ENCODE measurements around the gene SCAANT1. TPM values are rescaled to one million over a fixed set of nuclear protein-coding genes. Genes with fewer than 3 reads are reported as not detected.
A peak's percentile ranks its signal among the peaks of the same experiment; 100 is the strongest.

SCAANT1 gene
- total and polyA plus RNA-seq, 8 donors = not detected

DNA sequence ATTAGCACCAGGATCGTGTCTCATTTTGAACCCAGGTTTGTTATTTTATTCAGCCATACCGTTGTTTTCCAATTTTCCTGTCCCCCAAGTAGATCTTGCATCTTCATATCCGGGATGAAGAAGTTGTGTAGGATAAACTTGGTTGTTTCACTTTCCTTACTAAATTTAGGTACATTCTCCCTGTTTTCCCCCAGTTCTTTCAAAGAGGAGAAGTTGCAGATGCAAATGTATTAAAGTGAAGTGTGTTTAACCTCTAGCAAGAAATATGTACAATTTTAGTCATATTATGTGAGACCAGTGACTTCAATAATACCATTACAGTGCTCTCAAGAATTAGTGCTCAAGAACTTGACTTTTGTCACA lies 47.2 kb downstream of the SCAANT1 start:
- 1 to 5% (median 2%) methylated on average over 3 of the region's 3 CpGs for WGBS, 5 donors
- no peak for DNase-seq
- Histone ChIP-seq H3K4me3 (peak overlapping the region; percentile 81 to 98 (median 94)), H3K9me3 (no peaks in the 10 kb centered on the region), H3K27me3 (no peaks in the 10 kb centered on the region), H3K36me3 (peaks cover 0 to 5% (median 0%) of the 10 kb centered on the region in 4 donors), H3K27ac (peak overlapping the region in 4 of 5 donors; percentile 88 to 99 (median 93)), H3K4me1 (peaks cover 7 to 44% (median 29%) of the 10 kb centered on the region in 4 donors)
- intact Hi-C loops (cut with DNase I; ENCODE audit: low total_unique reads) = no loop called here
- no peak for TF ChIP-seq POLR2A (IDR thresholded peaks at IDR 0.05)
- no peak for TF ChIP-seq POLR2AphosphoS5 (IDR thresholded peaks at IDR 0.05)
- TF ChIP-seq, protein P1, sequence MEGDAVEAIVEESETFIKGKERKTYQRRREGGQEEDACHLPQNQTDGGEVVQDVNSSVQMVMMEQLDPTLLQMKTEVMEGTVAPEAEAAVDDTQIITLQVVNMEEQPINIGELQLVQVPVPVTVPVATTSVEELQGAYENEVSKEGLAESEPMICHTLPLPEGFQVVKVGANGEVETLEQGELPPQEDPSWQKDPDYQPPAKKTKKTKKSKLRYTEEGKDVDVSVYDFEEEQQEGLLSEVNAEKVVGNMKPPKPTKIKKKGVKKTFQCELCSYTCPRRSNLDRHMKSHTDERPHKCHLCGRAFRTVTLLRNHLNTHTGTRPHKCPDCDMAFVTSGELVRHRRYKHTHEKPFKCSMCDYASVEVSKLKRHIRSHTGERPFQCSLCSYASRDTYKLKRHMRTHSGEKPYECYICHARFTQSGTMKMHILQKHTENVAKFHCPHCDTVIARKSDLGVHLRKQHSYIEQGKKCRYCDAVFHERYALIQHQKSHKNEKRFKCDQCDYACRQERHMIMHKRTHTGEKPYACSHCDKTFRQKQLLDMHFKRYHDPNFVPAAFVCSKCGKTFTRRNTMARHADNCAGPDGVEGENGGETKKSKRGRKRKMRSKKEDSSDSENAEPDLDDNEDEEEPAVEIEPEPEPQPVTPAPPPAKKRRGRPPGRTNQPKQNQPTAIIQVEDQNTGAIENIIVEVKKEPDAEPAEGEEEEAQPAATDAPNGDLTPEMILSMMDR (IDR thresholded peaks at IDR 0.05) = no peak
- TF ChIP-seq EP300 (IDR thresholded peaks at IDR 0.05) = no peak

GRCh38 chr3:63864008-63864964 lies 47.9 kb downstream of the SCAANT1 start:
- WGBS, 5 donors = 0 to 1% (median 0%) methylated on average over 18 to 93 of the region's 93 CpGs
- peaks cover 7 to 45% (median 29%) of the 10 kb centered on the region in 4 donors for H3K4me1 ChIP-seq
- peaks cover 0 to 5% (median 0%) of the 10 kb centered on the region in 4 donors for H3K36me3 ChIP-seq
- H3K4me3 ChIP-seq = peak overlapping the region; percentile 81 to 98 (median 94)
- H3K9me3 ChIP-seq = no peaks in the 10 kb centered on the region
- intact Hi-C loops (cut with DNase I; ENCODE audit: low total_unique reads) = no loop called here
- TF ChIP-seq, protein P1 (IDR thresholded peaks at IDR 0.05) = no peak
- TF ChIP-seq POLR2AphosphoS5 (IDR thresholded peaks at IDR 0.05) (no peak), POLR2A (IDR thresholded peaks at IDR 0.05) (no peak), EP300 (IDR thresholded peaks at IDR 0.05) (no peak)
- H3K27ac ChIP-seq = peak overlapping the region; percentile 88 to 99 (median 93)
- peak; percentile 56 to 77 for DNase-seq
- H3K27me3 ChIP-seq = no peaks in the 10 kb centered on the region

DNA sequence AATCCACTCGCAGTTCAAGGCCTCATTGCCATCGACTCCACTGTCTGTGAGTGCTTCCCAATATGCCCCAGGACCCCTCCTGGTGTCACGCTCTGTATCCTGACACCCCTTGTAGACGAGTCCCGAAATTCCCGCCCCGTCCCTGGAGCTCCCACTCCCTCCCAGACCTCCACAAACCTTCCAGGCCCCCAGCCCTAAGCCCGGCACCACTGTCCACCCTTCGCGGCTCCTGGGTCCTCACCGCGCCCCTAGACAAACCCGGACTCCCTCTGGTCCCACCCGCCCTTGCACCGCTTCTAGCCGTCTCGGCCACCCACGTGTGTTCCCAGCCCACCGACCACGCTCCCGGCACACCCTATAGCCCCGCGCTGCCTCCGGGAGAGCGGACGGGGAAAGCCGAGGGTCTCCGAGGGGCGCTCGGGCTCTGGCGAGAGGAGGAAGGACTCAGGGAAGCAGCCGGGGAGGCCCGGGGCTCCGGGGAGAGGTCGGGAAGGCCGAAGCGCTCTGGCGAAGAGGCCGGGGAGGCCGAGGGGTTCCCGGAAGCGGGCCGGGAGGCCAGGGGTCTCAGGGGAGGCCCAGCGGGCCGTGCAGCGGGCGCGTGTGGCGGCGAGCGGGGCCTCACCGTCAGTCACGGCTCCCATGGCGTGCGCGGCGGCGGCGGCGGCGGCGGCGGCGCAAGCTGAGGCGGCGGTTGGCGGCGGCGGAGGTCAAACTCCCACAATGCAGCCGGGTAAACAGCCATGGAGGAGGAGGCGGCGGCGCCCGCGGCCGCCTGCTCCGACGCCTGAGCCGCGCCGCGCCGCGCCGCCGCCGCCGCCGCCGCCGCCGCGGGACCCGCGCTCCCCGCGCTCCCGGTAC lies 48.8 kb downstream of the SCAANT1 start, which contains the start of the genes ATXN7 and THOC7:
TSS of gene ATXN7 (plus strand) at position 718 of the 858 bp plus-strand sequence. CDS start 48,732 bp downstream, outside the sequence.
TSS of gene THOC7 (minus strand) at position 656 of the 858 bp plus-strand sequence. CDS start at position 641, 15 bp downstream.
- Histone ChIP-seq H3K27ac (peak within 1 kb of the TSS; percentile 88 to 99 (median 93)), H3K4me3 (peak within 1 kb of the TSS; percentile 81 to 98 (median 94)), H3K36me3 (peaks cover 0 to 5% (median 0%) of the 10 kb centered on the region in 4 donors), H3K4me1 (peaks cover 7 to 54% (median 33%) of the 10 kb centered on the region in 4 donors), H3K9me3 (no peaks in the 10 kb centered on the region), H3K27me3 (no peaks in the 10 kb centered on the region)
- 0 to 1% (median 1%) methylated on average over 31 to 90 of the region's 98 CpGs for WGBS, 5 donors
- TF ChIP-seq, protein P1 (IDR thresholded peaks at IDR 0.05) = no peak
- TF ChIP-seq POLR2AphosphoS5 (IDR thresholded peaks at IDR 0.05) = peak in 1 of 3 donors; percentile 34
- peak; percentile 79 to 90 for DNase-seq
- intact Hi-C loops (cut with DNase I; ENCODE audit: low total_unique reads) = no loop called here

DNA sequence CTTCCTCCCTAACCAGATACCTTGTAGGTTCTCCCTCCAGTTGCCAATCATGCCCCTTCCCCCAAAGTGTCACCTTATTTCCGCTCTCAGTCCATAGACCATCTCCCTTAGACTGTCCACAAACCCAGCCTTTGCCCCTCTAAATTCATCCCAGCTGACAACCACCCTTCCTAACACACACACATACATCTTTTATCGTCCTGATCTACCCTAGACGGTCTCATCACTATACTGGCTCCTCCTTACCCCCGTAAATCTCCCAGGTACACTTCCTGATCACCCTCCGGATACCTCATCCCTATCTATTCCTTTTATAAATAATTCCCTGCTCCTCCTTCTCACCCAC lies 49.4 kb downstream of the SCAANT1 start:
- intact Hi-C loops (cut with DNase I; ENCODE audit: low total_unique reads) = no loop called here
- 16 to 25% (median 18%) methylated on average over 5 of the region's 5 CpGs for WGBS, 5 donors
- TF ChIP-seq POLR2A (IDR thresholded peaks at IDR 0.05) (no peak), EP300 (IDR thresholded peaks at IDR 0.05) (no peak), POLR2AphosphoS5 (IDR thresholded peaks at IDR 0.05) (no peak)

More for the DNA sequence above, 49.4 kb downstream of the SCAANT1 start:
- Histone ChIP-seq H3K4me3 (peak overlapping the region; percentile 81 to 98 (median 90)), H3K27ac (peak overlapping the region; percentile 82 to 99 (median 88)), H3K36me3 (peaks cover 0 to 5% (median 0%) of the 10 kb centered on the region in 4 donors), H3K27me3 (no peaks in the 10 kb centered on the region), H3K9me3 (no peaks in the 10 kb centered on the region), H3K4me1 (peaks cover 7 to 54% (median 33%) of the 10 kb centered on the region in 4 donors)
- DNase-seq = peak in 1 of 2 donors; percentile 11

Small RNA genes within 50 kb of the gene (small RNA-seq; reads per million reads assigned to genes)
- 0 reads per million in 4 donors for gene SCAANT1

Other genes with a start within 250 kb of the SCAANT1 start
- not detected for gene C3orf49, start 93.1 kb downstream of the SCAANT1 start, total RNA-seq
- not detected for gene C3orf49, start 93.1 kb downstream of the SCAANT1 start, polyA plus RNA-seq
- gene THOC7, start 48.6 kb downstream of the SCAANT1 start, total RNA-seq = 100 to 1,000 TPM in 1 of 5 donors, 10 to 100 TPM in 4; 27.8 to 189 (median 49.6) TPM
- gene THOC7, start 48.6 kb downstream of the SCAANT1 start, polyA plus RNA-seq = 100 to 1,000 TPM in 2 of 3 donors, 10 to 100 TPM in 1; 88.9 to 115 (median 113) TPM
- gene ATXN7, start 48.5 kb downstream of the SCAANT1 start, total RNA-seq = 100 to 1,000 TPM in 1 of 5 donors, 10 to 100 TPM in 4; 27.2 to 333 (median 50.9) TPM
- gene ATXN7, start 48.5 kb downstream of the SCAANT1 start, polyA plus RNA-seq = 1 to 10 TPM; 2.1 to 4.6 (median 2.3) TPM
- 10 to 100 TPM; 15.8 to 98.5 (median 57.4) TPM for gene PSMD6, start 111.1 kb upstream of the SCAANT1 start, total RNA-seq
- gene PSMD6, start 111.1 kb upstream of the SCAANT1 start, polyA plus RNA-seq = 10 to 100 TPM; 53.4 to 66.9 (median 53.6) TPM

Measured in stomach (tissue), 9 donors.